HL-60 (cell line): ENCODE results near the gene FOXA3.

Source experiments
- DNase-seq, 2 experiments: peaks; one replicate each; pipeline ENCODE4 v3.0.0-alpha.2; 2010 to 2020; ENCODE audit warnings: low read depth in 1 of 2, low spot score in 1 of 2
- H3K27ac ChIP-seq: fragments of 250-450 bp; sonication (Bioruptor Pico); replicated peaks from 2 replicates; pipeline ENCODE4 v1.5.1; 2020; ENCODE audit warnings: mild to moderate bottlenecking, moderate library complexity
- H3K27me3 ChIP-seq: fragments of 250-450 bp; sonication (Bioruptor Pico); 2 replicates; pipeline ENCODE4 v1.5.1; 2021; ENCODE audit warnings: mild to moderate bottlenecking, moderate library complexity; ENCODE audit not compliant: insufficient read depth, poor library complexity, severe bottlenecking
- H3K4me3 ChIP-seq: replicated peaks from 2 replicates; pipeline ENCODE4 v1.5.1; 2011; ENCODE audit warnings: mild to moderate bottlenecking, control low read depth, low read length; ENCODE audit not compliant: insufficient read depth
- CTCF ChIP-seq: IDR thresholded peaks from one replicate; pipeline ENCODE4 v1.5.1; 2011; ENCODE audit warnings: low read length, control low read depth, inconsistent platforms; ENCODE audit not compliant: insufficient read depth
- GABPA ChIP-seq: IDR thresholded peaks from 2 replicates; pipeline ENCODE4 v1.6.1; 2012; ENCODE audit warnings: low read depth
- POLR2AphosphoS5 ChIP-seq: IDR thresholded peaks from 2 replicates; pipeline ENCODE4 v1.6.1; 2012; ENCODE audit warnings: low read depth
- REST ChIP-seq: IDR thresholded peaks from 2 replicates; pipeline ENCODE4 v1.6.1; 2012; ENCODE audit warnings: low read depth; ENCODE audit not compliant: insufficient replicate concordance
- SPI1 ChIP-seq: IDR thresholded peaks from 2 replicates; pipeline ENCODE4 v1.6.1; 2012; ENCODE audit warnings: low read depth, mild to moderate bottlenecking, borderline replicate concordance

Gene FOXA3

GRCh38 chr19:45848922-45849321, 15.2 kb upstream of the FOXA3 start:
- H3K27ac ChIP-seq, result no peak overlapping the region
- peak in 1 of 2 experiments; percentile 18 for DNase-seq
- no peak for TF ChIP-seq REST
- no peaks in the 10 kb centered on the region for H3K27me3 ChIP-seq
- no peak overlapping the region for H3K4me3 ChIP-seq

- H3K27ac ChIP-seq, result no peak overlapping the region
- TF ChIP-seq SPI1, result no peak
- TF ChIP-seq CTCF, result no peak
- TF ChIP-seq REST, result no peak
- no peak for TF ChIP-seq POLR2AphosphoS5
- TF ChIP-seq GABPA, result no peak
- H3K4me3 ChIP-seq, result no peak overlapping the region
- no peak for DNase-seq
- no peaks in the 10 kb centered on the region for H3K27me3 ChIP-seq
Observed at GRCh38 chr19:45852145-45852750, 11.9 kb upstream of the FOXA3 start.

GRCh38 chr19:45852983-45853382, 11.1 kb upstream of the FOXA3 start:
- Histone ChIP-seq H3K27ac (no peak overlapping the region), H3K4me3 (no peak overlapping the region), H3K27me3 (no peaks in the 10 kb centered on the region)
- no peak for TF ChIP-seq SPI1
- no peak for TF ChIP-seq GABPA
- TF ChIP-seq REST, result no peak
- no peak for TF ChIP-seq CTCF
- no peak for TF ChIP-seq POLR2AphosphoS5
- no peak for DNase-seq
